Activated naive CD4-positive, alpha-beta T cell treated with anti-CD3 and anti-CD28 coated beads, Interleukin-2, amount 50 U/mL, for 72 hours (primary cell): ENCODE measurements around the gene NR3C1. TPM values are rescaled to one million over a fixed set of nuclear protein-coding genes. Genes with fewer than 3 reads are reported as not detected.

ENCODE experiments used
- ATAC-seq, 2 donors: fragments of 150-1000 bp; cut with Tn5 transposase; 2 replicates each; pipeline ENCODE4 v1.10.0; 2021; ENCODE audit warnings: mild to moderate bottlenecking in 2 of 2, moderate library complexity in 2 of 2
- DNase-seq, 2 donors: peaks; one replicate each; pipeline ENCODE4 v3.0.0; 2021 to 2022; ENCODE audit warnings: low spot score in 2 of 2
- H3K27ac Mint-ChIP-seq, 2 donors: one replicate each; pipeline ENCODE4 v1.8.0; 2022; ENCODE audit warnings: mild to moderate bottlenecking in 2 of 2, mixed read lengths in 2 of 2
- H3K36me3 Mint-ChIP-seq, 2 donors: one replicate each; pipeline ENCODE4 v1.8.0; 2022; ENCODE audit warnings: mixed read lengths in 2 of 2
- H3K9me3 Mint-ChIP-seq, 2 donors: one replicate each; pipeline ENCODE4 v1.8.0; 2022; ENCODE audit warnings: mixed read lengths in 2 of 2
- total RNA-seq, 2 donors: library from RNA; stranded (reverse); gene quantifications; one replicate each; pipeline ENCODE4 v1.2.3, GENCODE V29; 2022

The NR3C1 gene
- total RNA-seq, 2 donors from 2014 or later = 39.5 to 43.6 TPM

DNA sequence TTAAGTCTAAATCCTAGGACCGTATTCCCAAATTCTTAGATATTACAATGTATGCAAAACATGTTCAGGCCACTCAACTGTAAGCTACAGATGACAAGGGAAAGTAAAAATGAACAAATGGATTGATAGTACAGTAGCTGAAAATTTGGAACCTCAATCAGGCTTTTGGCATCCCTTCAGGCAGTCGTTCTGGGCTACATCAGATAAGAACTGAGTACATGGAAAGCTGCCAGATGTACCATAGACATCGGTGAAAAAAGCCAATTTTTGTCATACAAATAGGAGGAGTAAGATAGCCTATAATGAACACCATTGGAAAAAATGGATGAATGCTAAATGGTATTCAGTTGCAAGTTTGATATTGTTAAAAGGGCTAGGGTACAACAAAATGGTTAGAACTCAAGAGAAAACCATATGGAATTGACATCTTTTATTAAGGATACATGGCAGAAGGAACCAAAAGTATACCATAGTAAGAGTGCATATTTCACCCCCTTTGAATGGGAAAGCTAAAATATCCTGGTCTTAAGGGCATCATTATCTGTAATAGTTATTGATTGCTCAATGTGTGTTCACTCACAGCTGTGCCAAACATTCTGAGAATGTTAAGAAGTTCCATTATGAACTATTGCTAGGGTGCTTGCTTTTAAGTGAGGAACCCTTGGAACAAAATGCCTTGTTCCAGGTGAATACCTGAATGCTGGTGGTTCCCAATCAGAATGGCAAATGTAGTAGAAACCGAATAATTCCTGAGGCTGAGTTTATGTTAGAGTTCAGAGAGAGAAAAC lies 86.4 kb downstream of the NR3C1 start:
- ATAC-seq (no peak), DNase-seq (no peak)
- H3K27ac Mint-ChIP-seq = no peak overlapping the region
- H3K9me3 Mint-ChIP-seq = no peaks in the 10 kb centered on the region
- peaks cover 6% of the 10 kb centered on the region in 2 donors for H3K36me3 Mint-ChIP-seq

DNA sequence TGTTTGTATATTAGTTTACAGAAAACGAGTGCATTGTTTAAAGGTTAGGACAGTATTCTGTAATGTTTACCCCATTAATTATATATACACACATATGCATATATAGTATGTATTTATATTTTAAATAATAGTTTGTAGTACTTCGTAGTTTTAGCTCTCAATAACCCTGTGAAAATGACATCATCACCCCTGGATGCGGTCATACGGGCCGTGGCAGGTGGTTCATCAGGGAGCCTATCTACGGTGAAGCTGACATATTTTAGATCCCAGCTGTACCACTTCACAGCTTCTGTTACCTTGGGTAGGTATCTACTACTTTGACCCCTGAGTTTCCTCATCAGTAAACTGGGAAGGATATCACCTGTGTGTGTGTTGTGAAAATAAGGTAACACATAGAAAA lies 87.1 kb downstream of the NR3C1 start:
- peaks cover 11 to 13% of the 10 kb centered on the region in 2 donors for H3K36me3 Mint-ChIP-seq
- no peaks in the 10 kb centered on the region for H3K9me3 Mint-ChIP-seq
- H3K27ac Mint-ChIP-seq = no peak overlapping the region
- no peak for ATAC-seq
- DNase-seq = no peak

DNA sequence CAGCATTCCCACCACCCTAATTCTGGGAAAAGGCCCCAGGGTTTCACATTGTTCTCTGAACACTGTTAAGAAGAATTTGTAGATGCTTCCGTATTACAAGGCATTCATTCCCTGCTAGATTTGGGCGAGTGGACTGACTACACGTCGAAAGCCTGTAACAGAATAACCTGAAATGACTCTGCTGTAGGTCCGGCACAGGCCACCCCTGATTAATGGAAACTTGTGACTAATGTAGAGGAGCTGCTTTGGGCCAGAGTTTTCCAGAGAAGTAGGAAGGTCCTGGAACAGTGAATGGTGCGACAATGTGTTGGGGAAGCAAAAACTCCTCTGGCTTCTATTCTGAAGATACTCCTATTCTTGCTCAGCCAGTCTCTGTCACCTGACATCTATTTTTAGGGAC lies 87.6 kb downstream of the NR3C1 start:
- ATAC-seq (no peak), DNase-seq (no peak)
- H3K36me3 Mint-ChIP-seq = peaks cover 11 to 17% of the 10 kb centered on the region in 2 donors
- no peaks in the 10 kb centered on the region for H3K9me3 Mint-ChIP-seq
- no peak overlapping the region for H3K27ac Mint-ChIP-seq

DNA sequence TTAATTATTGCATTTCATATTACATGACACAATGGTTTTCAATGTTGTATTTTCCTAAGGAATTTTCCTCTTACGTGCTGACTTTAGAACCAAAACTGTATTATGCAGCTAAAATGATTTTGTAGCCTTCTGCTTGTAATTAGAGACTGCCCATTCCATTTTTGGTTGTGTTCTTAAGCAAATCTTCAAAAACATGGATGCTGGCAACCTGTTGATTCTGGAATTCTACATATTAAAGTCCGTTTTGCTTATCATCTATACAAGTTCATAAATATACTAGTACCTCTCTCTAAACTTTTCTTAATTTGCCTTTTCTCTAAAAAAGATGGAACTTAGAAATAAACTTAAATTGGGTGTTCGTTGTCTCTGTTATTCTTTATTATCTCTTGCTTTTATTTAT lies 88.3 kb downstream of the NR3C1 start:
- H3K36me3 Mint-ChIP-seq = peaks cover 11 to 19% of the 10 kb centered on the region in 2 donors
- no peak for DNase-seq
- no peaks in the 10 kb centered on the region for H3K9me3 Mint-ChIP-seq
- ATAC-seq = no peak
- no peak overlapping the region for H3K27ac Mint-ChIP-seq

DNA sequence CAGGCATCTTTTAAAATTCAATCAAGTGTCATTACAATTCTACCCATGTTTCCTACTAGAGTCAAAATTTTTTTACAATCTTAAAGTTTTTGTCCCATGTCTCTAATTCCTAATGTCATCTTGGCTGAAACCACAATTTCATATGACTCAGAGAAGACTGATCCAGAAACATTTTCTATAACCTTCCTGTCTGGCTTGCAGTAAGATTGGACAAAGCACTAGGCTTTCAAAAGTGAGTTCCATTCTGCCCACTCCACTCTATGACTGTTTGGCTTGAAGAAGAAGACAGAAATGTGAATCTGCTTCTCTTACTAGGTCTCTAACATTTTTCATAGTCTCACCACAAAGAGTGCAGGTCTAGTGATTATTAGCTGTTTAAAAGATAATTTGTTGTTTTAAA lies 88.8 kb downstream of the NR3C1 start:
- Mint-ChIP-seq H3K9me3 (no peaks in the 10 kb centered on the region), H3K36me3 (peaks cover 11 to 24% of the 10 kb centered on the region in 2 donors), H3K27ac (no peak overlapping the region)
- no peak for DNase-seq
- ATAC-seq = peak in 1 of 2 donors; percentile 62

DNA sequence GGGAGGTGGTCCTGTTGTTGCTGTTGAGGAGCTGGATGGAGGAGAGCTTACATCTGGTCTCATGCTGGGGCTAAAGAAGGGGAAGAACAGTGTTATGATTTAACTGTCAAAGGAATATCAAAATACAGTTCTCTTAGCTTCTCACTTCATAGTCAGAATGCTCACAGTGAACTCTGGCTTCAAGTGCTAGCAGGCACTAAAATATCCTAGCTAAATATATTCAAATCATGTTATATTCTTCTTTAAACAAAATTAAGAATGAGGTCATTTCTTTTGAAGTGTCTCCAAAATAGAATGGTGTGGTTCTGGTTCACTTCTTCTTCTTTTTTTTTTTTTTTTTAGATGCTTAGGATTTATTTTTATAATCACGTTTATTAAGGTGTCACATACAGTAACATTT lies 89.4 kb downstream of the NR3C1 start:
- DNase-seq (no peak), ATAC-seq (peak in 1 of 2 donors; percentile 19)
- H3K27ac Mint-ChIP-seq = peak overlapping the region; percentile 43 to 81
- H3K36me3 Mint-ChIP-seq = peaks cover 11 to 30% of the 10 kb centered on the region in 2 donors
- H3K9me3 Mint-ChIP-seq = no peaks in the 10 kb centered on the region

DNA sequence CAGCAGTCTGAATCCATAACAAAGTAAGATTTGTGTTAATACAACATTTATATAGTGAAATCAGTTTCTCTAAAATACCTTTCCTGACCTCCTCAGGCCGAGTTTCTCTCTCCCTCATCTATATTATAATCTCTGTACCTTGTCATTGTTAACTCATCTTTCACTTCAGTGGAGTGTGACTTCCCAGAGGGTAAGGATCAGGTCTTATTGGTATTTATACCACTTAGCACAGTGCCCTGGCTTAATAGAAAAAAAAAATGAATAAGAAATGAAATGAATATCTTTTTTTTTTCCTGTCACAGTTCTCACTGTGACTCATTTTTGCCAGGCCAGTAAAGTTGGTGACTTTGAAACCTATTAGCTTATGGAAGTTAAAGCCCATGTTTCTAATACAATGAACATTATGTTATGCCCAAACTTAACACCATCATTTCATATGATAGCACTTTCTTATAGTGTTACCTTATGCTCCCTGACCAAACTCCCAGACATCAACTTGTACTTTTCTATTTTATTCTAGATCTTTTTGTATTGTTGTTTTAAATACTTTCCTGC lies 90.1 kb downstream of the NR3C1 start:
- peaks cover 15 to 37% of the 10 kb centered on the region in 2 donors for H3K36me3 Mint-ChIP-seq
- peak overlapping the region; percentile 43 to 81 for H3K27ac Mint-ChIP-seq
- no peak for DNase-seq
- H3K9me3 Mint-ChIP-seq = no peaks in the 10 kb centered on the region
- peak; percentile 50 to 63 for ATAC-seq

DNA sequence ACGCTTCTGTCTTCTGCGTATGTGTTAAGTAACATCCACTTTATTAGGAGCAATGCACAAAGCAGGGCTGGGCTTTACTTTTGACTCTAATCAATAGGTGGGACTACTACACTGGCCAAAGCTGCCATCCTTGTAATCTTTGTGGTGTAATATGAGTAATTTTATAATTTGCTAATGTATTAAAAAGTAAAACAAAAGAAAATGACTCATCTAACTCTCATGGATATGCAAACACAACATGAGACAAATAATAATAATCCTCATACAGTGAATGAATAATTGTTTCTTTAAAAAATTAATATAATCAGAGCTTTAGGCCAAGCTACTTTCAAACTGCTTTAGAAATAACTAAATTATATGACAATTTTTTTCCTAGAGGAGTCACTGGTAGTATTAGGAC lies 90.7 kb downstream of the NR3C1 start:
- Mint-ChIP-seq H3K9me3 (no peaks in the 10 kb centered on the region), H3K27ac (no peak overlapping the region), H3K36me3 (peaks cover 15 to 43% of the 10 kb centered on the region in 2 donors)
- no peak for ATAC-seq
- no peak for DNase-seq

DNA sequence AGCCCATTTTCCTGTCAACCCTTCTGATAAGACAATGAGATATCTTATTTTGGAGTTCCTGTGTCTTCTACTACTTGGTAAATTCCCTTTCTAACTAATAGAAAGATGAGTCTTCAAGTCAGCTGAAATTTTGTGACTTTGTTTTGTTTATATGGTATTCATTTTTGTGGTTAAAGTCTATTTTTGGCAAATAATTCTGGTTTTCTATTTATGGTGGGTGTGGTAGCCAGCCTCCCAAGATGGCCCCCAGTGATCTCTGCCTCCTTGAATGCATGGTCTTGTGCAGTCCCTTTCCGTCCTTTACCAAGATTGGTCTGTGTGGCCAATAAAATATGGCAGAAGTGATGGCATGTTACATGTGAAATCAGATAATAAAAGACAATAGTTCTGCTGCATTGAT lies 91.5 kb downstream of the NR3C1 start:
- no peak overlapping the region for H3K27ac Mint-ChIP-seq
- ATAC-seq (no peak), DNase-seq (no peak)
- H3K36me3 Mint-ChIP-seq = peaks cover 15 to 49% of the 10 kb centered on the region in 2 donors
- H3K9me3 Mint-ChIP-seq = no peaks in the 10 kb centered on the region

DNA sequence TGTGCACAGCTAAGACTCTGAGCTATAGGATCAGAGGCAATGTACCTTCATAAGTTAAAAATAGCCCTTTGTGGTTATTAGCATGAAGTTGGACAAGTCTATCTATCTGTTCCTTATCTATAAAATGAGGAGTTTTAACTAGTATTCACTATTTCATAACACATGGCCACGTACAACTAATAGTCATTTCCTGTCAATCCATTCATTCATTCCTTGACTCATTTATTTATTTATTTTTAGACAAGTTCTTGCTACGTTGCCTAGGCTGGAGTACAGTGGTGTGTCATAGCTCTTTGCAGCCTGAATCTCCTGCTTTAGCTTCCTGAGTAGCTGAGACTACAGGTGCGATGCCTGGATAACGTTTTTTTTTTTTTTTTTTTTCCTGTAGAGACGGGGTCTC lies 92.1 kb downstream of the NR3C1 start:
- H3K27ac Mint-ChIP-seq = peak overlapping the region in 1 of 2 donors; percentile 60
- H3K9me3 Mint-ChIP-seq = no peaks in the 10 kb centered on the region
- ATAC-seq = peak; percentile 22 to 61
- DNase-seq = no peak
- H3K36me3 Mint-ChIP-seq = peaks cover 15 to 49% of the 10 kb centered on the region in 2 donors

DNA sequence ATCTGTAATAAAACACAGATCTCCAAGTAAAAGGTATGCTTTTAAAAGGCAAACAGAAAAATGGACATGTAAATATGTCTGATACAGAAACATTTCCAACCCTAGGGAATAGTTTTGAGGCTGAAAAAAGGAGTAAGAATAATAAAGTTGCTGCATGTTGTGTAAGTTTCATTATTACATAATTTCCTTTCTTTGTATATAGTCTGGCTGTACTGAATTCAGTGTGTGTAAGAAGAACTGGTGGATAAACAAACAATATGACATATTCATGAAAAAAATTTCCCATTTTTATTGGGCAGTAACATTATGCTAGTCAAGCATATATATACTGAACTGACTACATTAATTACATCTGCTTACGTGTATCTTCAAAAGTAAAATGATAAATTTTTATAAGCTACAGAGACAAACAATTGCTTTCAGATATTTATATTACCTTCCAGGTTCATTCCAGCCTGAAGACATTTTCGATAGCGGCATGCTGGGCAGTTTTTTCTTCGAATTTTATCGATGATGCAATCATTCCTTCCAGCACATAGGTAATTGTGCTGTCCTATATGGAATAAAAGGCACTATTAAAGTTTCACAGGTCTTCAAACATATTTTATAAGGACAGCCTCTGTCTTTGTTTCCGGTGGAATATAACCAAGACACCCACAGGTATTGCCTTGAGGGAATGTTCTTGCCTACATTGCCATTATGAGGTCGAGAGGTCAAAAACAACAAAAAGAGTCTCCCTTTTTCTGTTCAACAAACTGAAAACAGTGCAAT lies 93.6 kb downstream of the NR3C1 start:
- DNase-seq (no peak), ATAC-seq (peak in 1 of 2 donors; percentile 43)
- Mint-ChIP-seq H3K27ac (no peak overlapping the region), H3K36me3 (peaks cover 23 to 65% of the 10 kb centered on the region in 2 donors), H3K9me3 (peaks cover 0 to 4% of the 10 kb centered on the region in 2 donors)

DNA sequence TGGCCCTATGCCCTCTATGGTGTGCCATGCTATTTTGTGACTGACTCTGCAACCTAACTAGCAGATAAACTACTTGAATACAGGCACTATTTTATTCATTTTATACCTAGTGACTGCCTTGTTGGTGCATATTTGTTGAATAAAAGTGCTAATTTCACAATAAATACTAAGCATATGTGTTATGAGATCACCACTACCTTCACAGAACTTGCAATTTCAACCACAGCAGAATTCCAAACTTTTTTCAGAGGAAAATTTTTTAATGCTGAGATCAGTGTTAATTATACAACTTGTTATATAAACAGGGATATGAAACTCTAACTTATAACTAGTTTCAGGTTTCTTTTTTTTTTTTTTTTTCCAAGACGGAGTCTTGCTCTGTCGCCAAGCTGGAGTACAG lies 94.8 kb downstream of the NR3C1 start:
- ATAC-seq = no peak
- DNase-seq = no peak
- peaks cover 0 to 4% of the 10 kb centered on the region in 2 donors for H3K9me3 Mint-ChIP-seq
- H3K36me3 Mint-ChIP-seq = peaks cover 30 to 76% of the 10 kb centered on the region in 2 donors
- peak overlapping the region in 1 of 2 donors; percentile 72 for H3K27ac Mint-ChIP-seq

DNA sequence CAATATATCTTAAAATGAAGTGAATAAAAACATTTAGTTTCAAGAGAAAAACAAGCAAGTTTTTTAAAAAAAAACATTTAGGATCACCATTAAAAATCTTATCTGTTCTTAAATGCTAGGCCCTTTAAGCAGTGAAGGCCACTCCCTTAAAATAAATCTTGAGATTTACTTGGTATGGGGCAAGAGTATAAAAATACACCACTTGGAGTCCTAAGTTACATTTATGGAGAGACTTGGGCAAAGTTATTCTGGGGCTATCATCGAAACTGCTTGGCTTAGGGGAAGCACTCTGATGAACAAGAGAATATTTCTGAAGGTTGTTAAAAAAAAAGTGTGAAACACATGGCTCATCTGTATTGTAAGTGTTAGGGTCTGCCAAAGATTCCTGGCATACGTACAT lies 97.4 kb downstream of the NR3C1 start:
- Mint-ChIP-seq H3K27ac (no peak overlapping the region), H3K36me3 (peaks cover 20 to 66% of the 10 kb centered on the region in 2 donors), H3K9me3 (peaks cover 0 to 4% of the 10 kb centered on the region in 2 donors)
- ATAC-seq (no peak), DNase-seq (no peak)

DNA sequence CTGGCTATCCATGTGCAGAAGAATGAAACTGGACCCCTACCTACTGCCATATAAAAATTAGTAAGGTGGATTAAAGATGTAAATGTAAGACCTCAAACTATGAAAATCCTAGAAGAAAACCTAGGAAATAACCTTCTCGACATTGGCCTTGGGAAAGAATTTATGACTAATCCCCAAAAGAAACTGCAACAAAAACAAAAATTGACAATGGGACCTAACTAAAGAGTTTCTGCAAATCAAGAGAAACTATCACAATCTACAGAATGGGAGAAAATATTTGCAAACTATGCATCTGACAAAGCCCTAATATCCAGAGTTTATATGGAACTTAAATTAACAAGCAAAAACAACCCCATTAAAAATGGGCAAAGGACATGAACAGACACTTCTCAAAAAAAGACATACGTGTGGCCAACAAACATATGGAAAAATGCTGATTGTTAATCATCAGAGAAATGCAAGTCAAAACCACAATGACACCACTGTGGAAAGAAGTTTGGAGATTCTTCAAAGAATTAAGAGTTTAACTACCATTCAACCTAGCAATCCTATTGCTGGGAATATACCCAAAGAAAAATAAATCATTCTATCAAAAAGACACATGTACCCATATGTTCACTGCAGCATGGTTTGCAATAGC lies 98.5 kb downstream of the NR3C1 start:
- H3K36me3 Mint-ChIP-seq = peaks cover 20 to 61% of the 10 kb centered on the region in 2 donors
- peaks cover 0 to 4% of the 10 kb centered on the region in 2 donors for H3K9me3 Mint-ChIP-seq
- no peak overlapping the region for H3K27ac Mint-ChIP-seq
- ATAC-seq (no peak), DNase-seq (no peak)

DNA sequence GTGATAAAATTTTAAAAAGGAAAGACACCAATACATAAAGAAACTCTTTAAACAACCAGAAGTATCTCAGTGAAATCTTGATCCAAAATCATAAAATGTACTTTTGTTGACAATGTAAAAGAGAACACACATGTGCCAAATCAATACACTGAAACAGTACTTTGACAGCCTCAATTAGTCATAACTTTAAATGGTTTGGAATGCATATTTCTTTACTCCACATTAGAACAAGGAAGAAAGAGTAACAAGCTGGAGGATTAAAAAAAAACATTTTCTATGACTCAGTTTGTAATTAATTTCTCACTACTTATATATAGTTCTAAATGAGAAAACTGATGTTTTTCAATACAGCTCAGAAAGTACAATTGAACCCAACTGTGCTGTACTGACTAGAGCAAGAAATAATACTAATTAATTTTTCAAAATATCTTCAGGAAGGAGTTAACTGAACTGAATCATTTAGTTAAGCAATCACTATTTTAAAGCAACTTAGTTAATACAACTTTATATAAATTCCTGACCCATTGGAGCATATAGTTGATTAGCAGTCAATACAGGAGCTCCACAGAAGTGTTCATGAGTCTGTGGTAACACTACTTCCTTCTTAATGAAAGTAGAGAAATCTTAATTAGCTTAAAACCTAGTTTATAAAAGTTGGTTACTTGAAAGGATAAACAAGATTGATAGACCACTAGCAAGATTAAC lies 101.0 kb downstream of the NR3C1 start:
- Mint-ChIP-seq H3K36me3 (peaks cover 19 to 41% of the 10 kb centered on the region in 2 donors), H3K27ac (no peak overlapping the region), H3K9me3 (peaks cover 0 to 4% of the 10 kb centered on the region in 2 donors)
- no peak for ATAC-seq
- no peak for DNase-seq

DNA sequence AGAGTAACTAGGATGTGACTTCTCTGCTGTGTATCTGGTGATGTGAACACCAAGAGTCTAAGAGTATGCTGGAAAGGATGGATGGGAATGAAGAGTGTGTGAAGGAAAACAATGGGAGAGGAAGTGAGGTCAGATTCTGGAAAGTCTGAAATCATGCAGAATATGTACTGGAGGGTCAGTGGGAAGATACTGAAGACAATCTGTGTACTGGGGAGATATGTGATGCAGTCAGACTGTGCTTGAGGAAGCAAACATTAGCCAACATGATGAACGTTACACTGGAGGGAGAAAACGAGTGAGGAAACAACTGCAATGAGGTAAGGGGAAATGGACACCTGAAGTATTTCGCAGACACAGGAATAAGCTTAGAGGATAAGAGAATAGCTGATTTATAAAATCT lies 105.7 kb downstream of the NR3C1 start:
- Mint-ChIP-seq H3K27ac (peak overlapping the region in 1 of 2 donors; percentile 0), H3K9me3 (no peaks in the 10 kb centered on the region), H3K36me3 (peaks cover 15 to 16% of the 10 kb centered on the region in 2 donors)
- DNase-seq = no peak
- ATAC-seq = no peak
